Thoracic aorta (tissue), 2 donors: ENCODE measurements around the gene CDC42SE2. TPM values are rescaled to one million over a fixed set of nuclear protein-coding genes. Genes with fewer than 3 reads are reported as not detected.

Source experiments
- ATAC-seq: fragments of 150-250 bp; one replicate; pipeline ENCODE4 v1.8.0; 2017; ENCODE audit warnings: low read depth; ENCODE audit not compliant: insufficient number of reproducible peaks, low FRiP score
- DNase-seq: peaks from one replicate; pipeline ENCODE4 v3.0.0-alpha.2; 2020; ENCODE audit warnings: low spot score
- H3K27ac ChIP-seq, 2 donors: fragments of 200-600 bp; sonication (generic); 1 replicate in 1 of 2; 2 replicates in 1 of 2; pipeline ENCODE4 v1.5.1; 2016; ENCODE audit warnings: mild to moderate bottlenecking in 2 of 2, moderate library complexity in 2 of 2
- H3K27me3 ChIP-seq: fragments of 200-600 bp; sonication (generic); replicated peaks from 2 replicates; pipeline ENCODE4 v1.6.0; 2016; ENCODE audit warnings: mild to moderate bottlenecking; ENCODE audit not compliant: insufficient read depth
- H3K36me3 ChIP-seq: fragments of 200-600 bp; sonication (generic); one replicate; pipeline ENCODE4 v1.5.1; 2016
- H3K4me1 ChIP-seq, 2 donors: fragments of 200-600 bp; sonication (generic); 1 replicate in 1 of 2; 2 replicates in 1 of 2; pipeline versions ENCODE4 v1.5.1 to v1.6.0; 2016; ENCODE audit warnings: low read depth in 2 of 2, mild to moderate bottlenecking in 1 of 2; ENCODE audit not compliant: control insufficient read depth in 1 of 2
- H3K4me3 ChIP-seq: fragments of 200-600 bp; sonication (generic); 2 replicates; pipeline ENCODE4 v1.5.1; 2016; ENCODE audit warnings: mild to moderate bottlenecking
- H3K9me3 ChIP-seq: fragments of 200-600 bp; sonication (generic); 2 replicates; pipeline ENCODE4 v1.5.1; 2016
- total RNA-seq, 2 donors: library from RNA; depleted of rRNA; stranded (reverse); fragments of >200 nt; gene quantifications; one replicate each; pipeline versions ENCODE4 v1.1.0 to v1.2.3, GENCODE V29; 2016
- TF ChIP-seq, protein P1 (sequence below): fragments of 200-600 bp; sonication (generic); IDR thresholded peaks from one replicate; pipeline ENCODE4 v1.5.1; 2019; ENCODE audit warnings: antibody characterized with exemption

The CDC42SE2 gene
- total RNA-seq, 2 donors from 2014 or later: 20.3 to 38.0 TPM

- H3K27ac ChIP-seq: no peak overlapping the region
Observed at GRCh38 chr5:131259326-131259725, 4.5 kb upstream of the CDC42SE2 start.

DNA sequence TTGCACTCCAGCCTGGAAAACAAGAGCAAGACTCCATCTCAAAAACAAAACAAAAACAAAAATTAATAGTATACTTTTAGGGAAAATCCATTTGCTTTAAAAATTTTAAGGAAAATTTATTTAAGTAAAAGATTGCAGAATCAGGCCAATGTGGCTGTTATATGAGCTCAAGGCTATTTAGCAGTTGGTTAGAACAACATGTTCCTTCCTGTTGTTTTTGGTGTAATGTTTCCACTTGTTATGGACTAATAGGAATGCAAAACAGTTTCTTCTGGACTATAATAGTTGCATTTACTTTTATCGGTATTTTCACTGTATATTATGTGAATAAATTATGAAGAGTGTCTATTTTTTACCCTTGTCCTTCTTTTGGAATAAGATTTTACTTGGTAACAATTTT lies 3.0 kb upstream of the CDC42SE2 start:
- Histone ChIP-seq H3K4me3 (no peak overlapping the region), H3K36me3 (no peaks in the 10 kb centered on the region), H3K4me1 (peaks cover 8 to 23% of the 10 kb centered on the region in 2 donors), H3K9me3 (no peaks in the 10 kb centered on the region), H3K27ac (no peak overlapping the region), H3K27me3 (no peaks in the 10 kb centered on the region)
- no peak for DNase-seq
- TF ChIP-seq, protein P1, sequence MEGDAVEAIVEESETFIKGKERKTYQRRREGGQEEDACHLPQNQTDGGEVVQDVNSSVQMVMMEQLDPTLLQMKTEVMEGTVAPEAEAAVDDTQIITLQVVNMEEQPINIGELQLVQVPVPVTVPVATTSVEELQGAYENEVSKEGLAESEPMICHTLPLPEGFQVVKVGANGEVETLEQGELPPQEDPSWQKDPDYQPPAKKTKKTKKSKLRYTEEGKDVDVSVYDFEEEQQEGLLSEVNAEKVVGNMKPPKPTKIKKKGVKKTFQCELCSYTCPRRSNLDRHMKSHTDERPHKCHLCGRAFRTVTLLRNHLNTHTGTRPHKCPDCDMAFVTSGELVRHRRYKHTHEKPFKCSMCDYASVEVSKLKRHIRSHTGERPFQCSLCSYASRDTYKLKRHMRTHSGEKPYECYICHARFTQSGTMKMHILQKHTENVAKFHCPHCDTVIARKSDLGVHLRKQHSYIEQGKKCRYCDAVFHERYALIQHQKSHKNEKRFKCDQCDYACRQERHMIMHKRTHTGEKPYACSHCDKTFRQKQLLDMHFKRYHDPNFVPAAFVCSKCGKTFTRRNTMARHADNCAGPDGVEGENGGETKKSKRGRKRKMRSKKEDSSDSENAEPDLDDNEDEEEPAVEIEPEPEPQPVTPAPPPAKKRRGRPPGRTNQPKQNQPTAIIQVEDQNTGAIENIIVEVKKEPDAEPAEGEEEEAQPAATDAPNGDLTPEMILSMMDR: no peak
- no peak for ATAC-seq

More at GRCh38 chr5:131259326-131259725, 4.5 kb upstream of the CDC42SE2 start:
- TF ChIP-seq, protein P1: no peak
- no peaks in the 10 kb centered on the region for H3K27me3 ChIP-seq
- ATAC-seq: no peak
- H3K36me3 ChIP-seq: no peaks in the 10 kb centered on the region
- H3K4me1 ChIP-seq: peaks cover 4 to 12% of the 10 kb centered on the region in 2 donors
- H3K4me3 ChIP-seq: no peak overlapping the region
- H3K9me3 ChIP-seq: no peaks in the 10 kb centered on the region
- DNase-seq: no peak

DNA sequence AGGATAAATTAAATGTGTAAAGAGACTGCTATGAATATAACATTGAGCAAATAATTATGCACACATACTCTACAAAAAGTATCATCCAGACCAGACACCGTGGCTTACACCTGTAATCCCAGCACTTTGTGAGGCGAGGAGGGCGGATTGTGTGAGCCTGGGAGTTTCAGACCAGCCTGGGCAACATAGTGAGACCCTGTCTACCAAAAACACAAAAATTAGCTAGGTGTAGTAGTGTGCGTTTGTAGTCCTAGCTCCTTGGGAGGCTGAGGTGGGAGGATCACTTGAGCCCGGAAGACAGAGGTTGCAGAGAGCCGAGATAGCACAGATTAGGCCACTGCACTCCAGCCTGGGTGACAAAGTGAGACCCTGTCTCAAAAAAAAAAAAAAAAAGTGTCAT lies 2.4 kb upstream of the CDC42SE2 start:
- DNase-seq (no peak), ATAC-seq (no peak)
- Histone ChIP-seq H3K27ac (no peak overlapping the region), H3K4me1 (peaks cover 9 to 24% of the 10 kb centered on the region in 2 donors), H3K36me3 (no peaks in the 10 kb centered on the region), H3K9me3 (no peaks in the 10 kb centered on the region), H3K27me3 (no peaks in the 10 kb centered on the region), H3K4me3 (no peak overlapping the region)
- TF ChIP-seq, protein P1: no peak

- ATAC-seq (no peak), DNase-seq (no peak)
- Histone ChIP-seq H3K36me3 (no peaks in the 10 kb centered on the region), H3K4me3 (peak overlapping the region; percentile 99), H3K9me3 (no peaks in the 10 kb centered on the region), H3K27me3 (no peaks in the 10 kb centered on the region), H3K4me1 (peaks cover 9 to 24% of the 10 kb centered on the region in 2 donors), H3K27ac (peak overlapping the region in 1 of 2 donors; percentile 17)
- TF ChIP-seq, protein P1: no peak
Observed at GRCh38 chr5:131262953-131263541, 806 bp upstream of the CDC42SE2 start.

GRCh38 chr5:131264451-131265099 lies 722 bp downstream of the CDC42SE2 start:
- Histone ChIP-seq H3K9me3 (no peaks in the 10 kb centered on the region), H3K27ac (peak overlapping the region; percentile 57 to 82), H3K36me3 (no peaks in the 10 kb centered on the region), H3K27me3 (no peaks in the 10 kb centered on the region), H3K4me1 (peaks cover 9 to 24% of the 10 kb centered on the region in 2 donors), H3K4me3 (peak overlapping the region; percentile 99)
- no peak for DNase-seq
- no peak for ATAC-seq
- TF ChIP-seq, protein P1: no peak
